ENCODE measurements around the gene GPR31.

GPR31 gene

GRCh38 chr6:167119670-167120582 lies 37.9 kb downstream of the GPR31 start:
- no peak for DNase-seq (ENCODE audit: low read depth, low spot score)

GRCh38 chr6:167118839-167119238 lies 38.9 kb downstream of the GPR31 start:
- DNase-seq (ENCODE audit: low read depth, low spot score), result no peak

GRCh38 chr6:167118006-167118405 lies 39.8 kb downstream of the GPR31 start:
- DNase-seq (ENCODE audit: low read depth, low spot score), result no peak

- DNase-seq (ENCODE audit: low read depth, low spot score), result no peak
Observed at GRCh38 chr6:167116838-167117228, 40.9 kb downstream of the GPR31 start.

- no peak for DNase-seq (ENCODE audit: low read depth, low spot score)
Observed at GRCh38 chr6:167116109-167116837, 41.5 kb downstream of the GPR31 start.

- DNase-seq (ENCODE audit: low read depth, low spot score), result no peak
Observed at GRCh38 chr6:167115054-167115453, 42.7 kb downstream of the GPR31 start.

GRCh38 chr6:167113935-167114910 lies 43.6 kb downstream of the GPR31 start:
- no peak for DNase-seq (ENCODE audit: low read depth, low spot score)

- DNase-seq (ENCODE audit: low read depth, low spot score), result no peak
Observed at GRCh38 chr6:167113047-167113754, 44.6 kb downstream of the GPR31 start.

GRCh38 chr6:167112421-167112820 lies 45.4 kb downstream of the GPR31 start:
- DNase-seq (ENCODE audit: low read depth, low spot score), result no peak

- no peak for DNase-seq (ENCODE audit: low read depth, low spot score)
Observed at GRCh38 chr6:167111597-167111996, 46.2 kb downstream of the GPR31 start.

GRCh38 chr6:167109651-167110050 lies 48.1 kb downstream of the GPR31 start:
- no peak for DNase-seq (ENCODE audit: low read depth, low spot score)

- no peak for DNase-seq (ENCODE audit: low read depth, low spot score)
Observed at GRCh38 chr6:167108278-167108677, 49.5 kb downstream of the GPR31 start.

- DNase-seq (ENCODE audit: low read depth, low spot score), result no peak
Observed at GRCh38 chr6:167107787-167108186, 50.0 kb downstream of the GPR31 start.

- no peak for DNase-seq (ENCODE audit: low read depth, low spot score)
Observed at GRCh38 chr6:167106406-167106805, 51.4 kb downstream of the GPR31 start.

All from brain pericyte (primary cell).